Stimulated activated CD8-positive, alpha-beta memory T cell treated with anti-CD3 and anti-CD28 coated beads, Interleukin-4, amount 100 ng/mL, for 1 hour (primary cell): ENCODE data around the gene GDA.
"Not testable (repeated sequence)": the region's sequence is repeated elsewhere in the genome, so short reads cannot be mapped to it uniquely, and the experiment has no call there.

Experiments used
- DNase-seq, 2 donors: peaks; one replicate each; pipeline ENCODE4 v3.0.0-alpha.2; 2020; ENCODE audit warnings: low read depth in 2 of 2, low spot score in 1 of 2

GDA gene

DNA sequence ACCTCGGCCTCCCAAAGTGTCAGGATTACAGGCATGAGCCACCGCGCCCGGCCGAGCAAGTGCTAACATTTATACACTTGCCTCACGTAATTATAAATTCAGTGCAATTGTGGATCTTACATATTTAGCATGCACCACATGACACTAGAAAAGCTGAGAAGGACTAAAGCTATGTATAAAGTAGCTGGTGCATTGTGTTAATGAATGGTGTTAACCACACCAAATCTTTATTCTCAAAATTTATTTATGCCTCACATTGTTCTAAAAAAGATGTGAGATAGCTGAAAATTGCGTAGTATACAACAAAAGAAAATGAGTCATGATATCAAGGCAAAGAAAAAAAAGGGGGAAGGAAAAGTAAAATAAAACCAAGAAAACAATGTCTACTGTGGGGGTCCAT lies 54.8 kb downstream of the GDA start:
- no peak for DNase-seq

GRCh38 chr9:72205513-72205912 lies 56.3 kb downstream of the GDA start:
- DNase-seq: no peak

GRCh38 chr9:72207278-72207677 lies 58.0 kb downstream of the GDA start:
- no peak for DNase-seq

GRCh38 chr9:72210522-72210921 lies 61.3 kb downstream of the GDA start:
- DNase-seq: no peak

- no peak for DNase-seq
Measured at GRCh38 chr9:72211047-72211446, 61.8 kb downstream of the GDA start.

- DNase-seq: no peak
Measured at GRCh38 chr9:72213906-72214305, 64.7 kb downstream of the GDA start.

- DNase-seq: no peak
Measured at GRCh38 chr9:72217306-72217842, 68.1 kb downstream of the GDA start.

- DNase-seq: no peak
Measured at GRCh38 chr9:72220589-72220988, 71.3 kb downstream of the GDA start.

DNA sequence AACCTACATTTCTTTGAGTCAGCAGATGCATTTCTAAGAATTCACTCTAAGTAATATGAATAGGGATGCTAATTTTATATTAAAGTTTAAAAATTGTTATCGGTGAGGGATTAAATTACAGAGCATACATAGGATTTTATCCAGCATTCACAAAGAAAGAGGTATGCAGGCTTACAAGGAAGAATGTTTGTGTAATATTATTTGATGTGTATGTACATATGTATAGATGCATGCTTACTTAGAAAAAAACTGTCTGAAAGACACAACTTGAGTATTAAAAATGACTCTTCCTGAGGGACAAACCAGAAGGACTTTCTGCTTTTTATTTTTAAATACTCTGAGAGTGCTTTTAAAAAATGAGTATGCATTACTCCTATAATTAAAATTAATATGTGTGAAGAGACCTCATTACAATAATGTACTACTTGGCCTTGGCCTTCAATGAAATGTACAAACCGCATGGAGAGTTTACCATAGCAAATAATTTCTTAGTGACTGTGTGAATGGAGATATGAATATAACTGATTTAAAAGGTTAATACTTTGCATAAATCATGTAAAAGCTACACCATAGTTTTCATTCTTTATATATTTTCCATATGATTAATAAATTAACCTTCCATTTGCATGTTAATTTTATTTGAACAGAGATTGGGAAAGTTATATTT lies 77.0 kb downstream of the GDA start:
- DNase-seq: no peak

DNA sequence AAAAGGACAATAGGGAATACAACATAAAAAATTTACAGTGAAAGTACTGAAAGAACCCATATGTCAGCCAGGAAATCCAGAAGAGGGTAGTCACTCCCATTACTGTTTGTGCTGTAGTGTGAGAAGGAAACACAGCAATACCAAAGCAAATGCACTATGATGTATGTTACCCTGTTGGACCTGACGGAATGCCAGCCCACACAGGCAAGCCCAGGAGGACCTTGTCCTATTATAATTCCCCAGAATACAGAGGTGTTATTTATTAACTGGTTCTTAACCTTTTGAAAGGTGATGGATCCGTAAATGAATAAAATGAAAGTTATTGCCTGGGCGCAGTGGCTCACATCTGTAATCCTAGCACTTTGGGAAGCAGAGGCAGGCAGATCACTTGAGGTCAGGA lies 79.0 kb downstream of the GDA start:
- DNase-seq: no peak

DNA sequence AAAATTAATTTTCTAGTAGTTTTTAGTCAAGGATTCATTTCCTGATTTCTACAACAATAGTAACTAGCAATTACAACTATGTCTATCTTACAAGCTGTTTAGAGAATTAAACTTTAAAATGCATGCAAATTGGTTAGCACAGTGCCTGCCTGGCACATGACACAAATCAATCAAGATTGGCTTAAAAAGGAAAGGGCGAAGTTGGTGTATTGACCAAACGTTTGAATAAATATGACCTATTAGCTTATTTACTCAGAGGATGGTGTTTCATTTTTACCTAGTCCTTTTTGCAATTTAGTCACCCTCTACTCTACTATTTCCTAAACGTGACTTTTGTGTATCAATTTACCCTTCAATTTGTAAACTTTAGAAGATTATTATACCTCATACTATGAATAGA lies 83.5 kb downstream of the GDA start:
- DNase-seq: no peak

GRCh38 chr9:72247549-72247948 lies 98.3 kb downstream of the GDA start:
- DNase-seq: no peak

DNA sequence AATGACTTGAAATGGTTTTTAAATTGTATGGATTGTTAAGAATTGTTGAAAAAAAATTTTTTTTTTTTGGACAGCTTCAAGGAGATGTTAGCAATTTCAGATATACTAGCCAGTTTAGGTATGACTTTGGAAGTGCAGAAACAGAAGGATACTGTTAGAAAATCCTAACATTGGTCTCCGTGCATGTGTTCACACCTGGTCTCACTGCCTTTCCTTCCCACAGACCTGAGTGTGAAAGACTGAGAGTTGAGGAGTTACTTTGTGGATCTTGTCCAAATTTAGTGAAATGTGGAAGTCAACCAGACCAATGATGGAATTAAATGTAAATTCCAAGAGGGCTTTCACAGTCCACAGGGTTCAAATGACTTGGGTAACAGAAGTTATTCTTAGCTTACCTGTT lies 102.3 kb downstream of the GDA start:
- DNase-seq: no peak

- DNase-seq: no peak
Measured at GRCh38 chr9:72254901-72255545, 105.8 kb downstream of the GDA start.

DNA sequence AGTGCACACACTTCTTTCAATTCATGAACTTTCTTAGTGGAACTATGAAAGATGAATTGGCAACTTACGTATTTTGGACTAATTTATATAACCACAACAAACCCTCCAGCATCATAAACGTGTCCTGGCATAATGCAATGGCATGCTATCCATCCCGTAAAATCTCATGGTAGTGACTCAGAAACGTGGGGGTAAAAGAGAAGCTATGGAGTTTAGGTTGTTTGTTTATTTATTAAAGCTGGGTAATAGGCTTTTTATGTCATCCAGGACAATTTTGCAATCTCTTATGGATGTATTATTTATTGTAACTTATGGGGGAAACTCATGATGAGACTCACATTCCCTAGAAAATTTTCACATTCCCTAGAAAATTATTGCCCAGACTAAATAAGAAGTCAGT lies 106.3 kb downstream of the GDA start:
- no peak for DNase-seq

GRCh38 chr9:72256931-72257330 lies 107.7 kb downstream of the GDA start:
- no peak for DNase-seq

GRCh38 chr9:72257814-72258213 lies 108.6 kb downstream of the GDA start:
- DNase-seq: no peak

- DNase-seq: no peak
Measured at GRCh38 chr9:72262063-72262462, 112.8 kb downstream of the GDA start.

DNA sequence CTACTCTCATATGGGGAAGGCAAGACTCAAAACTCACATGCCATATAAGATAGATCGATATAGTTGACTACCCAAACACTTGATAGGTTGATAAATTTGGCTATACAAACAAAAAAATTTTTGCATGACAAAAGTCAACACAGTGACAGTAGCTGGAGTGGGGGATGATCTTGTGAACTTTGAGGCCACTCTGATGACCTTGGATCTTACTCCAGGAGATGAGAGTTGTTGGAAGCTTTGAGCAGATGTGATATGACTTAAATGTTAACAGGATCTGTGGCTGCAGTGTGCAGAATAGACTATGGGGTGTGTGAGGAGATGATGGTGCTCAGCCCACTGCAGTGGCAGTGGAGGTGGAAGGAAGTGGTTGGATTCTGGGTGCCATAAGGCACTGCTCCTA lies 114.3 kb downstream of the GDA start:
- no peak for DNase-seq

DNA sequence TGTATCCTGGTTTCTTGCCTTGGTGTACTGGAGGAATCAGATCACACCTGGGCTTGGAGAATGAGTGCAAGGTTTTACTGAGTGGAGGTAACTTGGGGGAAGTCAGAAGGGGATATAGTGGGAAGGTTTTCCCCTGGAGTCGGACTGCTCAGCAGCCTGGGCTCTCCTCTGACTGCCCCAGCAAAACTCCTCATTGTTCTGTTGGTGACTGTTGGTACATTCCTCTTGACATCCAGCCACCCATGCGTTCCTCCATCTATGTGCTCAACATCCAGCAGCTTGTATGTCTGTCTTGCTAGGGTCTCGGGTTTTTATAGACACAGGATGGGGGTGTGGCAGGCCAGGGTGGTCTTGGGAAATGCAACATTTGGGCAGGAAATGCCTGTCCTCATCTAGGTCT lies 119.7 kb downstream of the GDA start:
- no peak for DNase-seq

GRCh38 chr9:72270359-72270758 lies 121.1 kb downstream of the GDA start:
- not testable (repeated sequence) for DNase-seq

GRCh38 chr9:72271613-72272478 lies 122.6 kb downstream of the GDA start:
- peak in 1 of 2 donors; percentile 15 for DNase-seq
